Transverse colon (tissue), 4 donors: ENCODE results near the gene LAMA5. TPM values are rescaled to one million over a fixed set of nuclear protein-coding genes. Genes with fewer than 3 reads are reported as not detected.

ENCODE experiments used
- DNase-seq: peaks from one replicate; pipeline ENCODE4 v3.0.0-alpha.2; 2019
- H3K27ac ChIP-seq, 4 donors: fragments of 200-600 bp; sonication (generic); 2 replicates each; pipeline ENCODE4 v1.5.1; 2016 to 2018; ENCODE audit warnings: inconsistent platforms in 4 of 4
- H3K27me3 ChIP-seq: fragments of 200-600 bp; sonication (generic); 2 replicates; pipeline ENCODE4 v1.5.1; 2017; ENCODE audit warnings: inconsistent platforms
- H3K36me3 ChIP-seq, 4 donors: fragments of 200-600 bp; sonication (generic); 2 replicates each; pipeline ENCODE4 v1.5.1; 2017 to 2019; ENCODE audit warnings: inconsistent platforms in 4 of 4
- H3K4me1 ChIP-seq, 4 donors: fragments of 200-600 bp; sonication (generic); 2 replicates each; pipeline ENCODE4 v1.5.1; 2017 to 2020; ENCODE audit warnings: inconsistent platforms in 4 of 4
- H3K4me3 ChIP-seq, 4 donors: fragments of 200-600 bp; sonication (generic); 1 replicate in 1 of 4; 2 replicates in 3 of 4; pipeline versions ENCODE4 v1.5.1 to v1.6.1; 2017 to 2019; ENCODE audit warnings: inconsistent platforms in 4 of 4
- H3K9me3 ChIP-seq, 2 donors: fragments of 200-600 bp; sonication (generic); 2 replicates each; pipeline ENCODE4 v1.5.1; 2017 to 2019; ENCODE audit warnings: inconsistent platforms in 2 of 2
- EP300 ChIP-seq: sonication (generic); formaldehyde crosslinking; IDR thresholded peaks from one replicate; pipeline ENCODE4 v1.6.1; 2017; ENCODE audit warnings: antibody characterized with exemption, low read depth
- POLR2A ChIP-seq: fragments of 450-650 bp; IDR thresholded peaks from one replicate; pipeline ENCODE4 v1.6.1; 2016; ENCODE audit warnings: antibody characterized with exemption, mild to moderate bottlenecking, moderate library complexity
- POLR2AphosphoS5 ChIP-seq, 3 donors: sonication (generic); formaldehyde crosslinking; IDR thresholded peaks; one replicate each; pipeline ENCODE4 v1.6.1; 2016; ENCODE audit warnings: antibody characterized with exemption in 3 of 3
- WGBS, 2 donors: methylation state at CpG; one replicate each; pipeline ENCODE4 v1.1.5; 2018; ENCODE audit warnings: low coverage in 1 of 2; 5-methylcytosine and 5-hydroxymethylcytosine counted together
- in situ Hi-C, 4 donors: fragments of 200-750 bp; cut with MboI; loops; one replicate each; pipeline versions ENCODE4 v1.15.0 to v1.15.1; 2017; ENCODE audit warnings: low sequenced_read_pairs in 3 of 4, low pct_ligation_motif_present in 1 of 4, low pct_unique_long_range_greater_than_20kb in 1 of 4
- intact Hi-C: fragments of 100-400 bp; cut with DNase I; formaldehyde crosslinking; loops from one replicate; pipeline ENCODE4 v1.15.1; 2023; ENCODE audit warnings: low total_unique reads
- total RNA-seq, 4 donors: library from RNA; depleted of rRNA; stranded (reverse); fragments of >200 nt; gene quantifications; one replicate each; pipeline ENCODE4 v1.1.0, GENCODE V29; 2016
- TF ChIP-seq, protein P1 (sequence below), 5 experiments: fragments of 200-600 bp in 3 of 5; fragments of 450-650 bp in 2 of 5; sonication (generic) in 3 of 5; IDR thresholded peaks; 1 replicate in 2 of 5; 2 replicates in 3 of 5; pipeline ENCODE4 v1.5.1; 2016 to 2017; ENCODE audit warnings: antibody characterized with exemption in 5 of 5, inconsistent platforms in 3 of 5, mild to moderate bottlenecking in 2 of 5, moderate library complexity in 1 of 5

The LAMA5 gene
- total RNA-seq, 4 donors from 2014 or later, result 33.2 to 269 (median 91.3) TPM

DNA sequence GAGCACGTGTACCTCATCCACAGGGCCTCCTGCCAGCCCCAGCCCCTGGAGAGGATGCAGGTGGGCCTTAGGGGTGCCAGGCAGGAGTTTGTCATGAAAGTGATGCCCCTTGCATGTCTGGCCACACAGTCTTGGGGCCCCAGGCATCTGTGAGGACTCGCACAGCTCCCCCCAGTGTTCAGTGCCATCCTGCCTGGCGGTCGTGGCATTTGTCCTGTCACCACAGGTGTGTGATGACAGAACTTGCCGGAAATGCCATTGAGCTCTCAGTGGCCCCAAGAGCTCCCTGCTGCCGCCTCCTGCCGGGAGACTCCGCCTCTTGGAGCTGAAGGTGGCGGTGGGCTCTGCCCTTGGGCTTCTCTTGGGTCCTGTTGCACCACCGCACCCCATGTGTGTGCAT lies 94.9 kb downstream of the LAMA5 start:
- Histone ChIP-seq H3K4me3 (no peak overlapping the region), H3K9me3 (no peaks in the 10 kb centered on the region), H3K27me3 (no peaks in the 10 kb centered on the region), H3K4me1 (no peaks in the 10 kb centered on the region), H3K27ac (no peak overlapping the region), H3K36me3 (peaks cover 0 to 31% (median 10%) of the 10 kb centered on the region in 4 donors)
- TF ChIP-seq, protein P1, sequence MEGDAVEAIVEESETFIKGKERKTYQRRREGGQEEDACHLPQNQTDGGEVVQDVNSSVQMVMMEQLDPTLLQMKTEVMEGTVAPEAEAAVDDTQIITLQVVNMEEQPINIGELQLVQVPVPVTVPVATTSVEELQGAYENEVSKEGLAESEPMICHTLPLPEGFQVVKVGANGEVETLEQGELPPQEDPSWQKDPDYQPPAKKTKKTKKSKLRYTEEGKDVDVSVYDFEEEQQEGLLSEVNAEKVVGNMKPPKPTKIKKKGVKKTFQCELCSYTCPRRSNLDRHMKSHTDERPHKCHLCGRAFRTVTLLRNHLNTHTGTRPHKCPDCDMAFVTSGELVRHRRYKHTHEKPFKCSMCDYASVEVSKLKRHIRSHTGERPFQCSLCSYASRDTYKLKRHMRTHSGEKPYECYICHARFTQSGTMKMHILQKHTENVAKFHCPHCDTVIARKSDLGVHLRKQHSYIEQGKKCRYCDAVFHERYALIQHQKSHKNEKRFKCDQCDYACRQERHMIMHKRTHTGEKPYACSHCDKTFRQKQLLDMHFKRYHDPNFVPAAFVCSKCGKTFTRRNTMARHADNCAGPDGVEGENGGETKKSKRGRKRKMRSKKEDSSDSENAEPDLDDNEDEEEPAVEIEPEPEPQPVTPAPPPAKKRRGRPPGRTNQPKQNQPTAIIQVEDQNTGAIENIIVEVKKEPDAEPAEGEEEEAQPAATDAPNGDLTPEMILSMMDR (IDR thresholded peaks at IDR 0.05), result no peak
- no peak for TF ChIP-seq POLR2AphosphoS5 (IDR thresholded peaks at IDR 0.05)
- TF ChIP-seq POLR2A, result no peak
- TF ChIP-seq EP300, result no peak
- in situ Hi-C loops (no loop called here), intact Hi-C loops (no loop called here)
- WGBS, 2 donors, result 88% methylated on average over 4 of the region's 10 CpGs; no CpG with 5 or more reads in 1 of the 2 donors
- no peak for DNase-seq

DNA sequence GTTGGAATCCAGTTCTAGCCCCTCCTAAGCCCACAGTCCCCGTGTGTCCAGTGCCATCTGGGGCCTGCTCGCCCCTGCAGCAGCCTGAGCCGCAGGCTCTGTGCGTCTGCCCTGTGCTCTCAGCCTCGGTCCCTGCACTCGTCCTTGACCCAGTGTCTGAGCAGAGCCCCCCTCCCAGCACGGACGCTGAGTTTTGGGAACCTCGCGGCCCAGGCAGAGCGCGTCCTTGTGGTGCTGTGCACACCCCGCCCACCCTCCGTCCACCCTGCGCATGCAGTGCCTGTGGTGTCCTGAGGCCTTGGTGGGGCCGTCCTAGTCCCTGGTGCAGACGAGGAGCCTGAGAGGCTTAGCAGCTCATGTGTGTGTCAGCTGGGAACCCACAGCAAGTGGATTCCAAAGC lies 97.2 kb downstream of the LAMA5 start:
- H3K27ac ChIP-seq, result no peak overlapping the region
- H3K4me3 ChIP-seq, result no peak overlapping the region
- H3K36me3 ChIP-seq, result peaks cover 0 to 46% (median 14%) of the 10 kb centered on the region in 4 donors
- H3K27me3 ChIP-seq, result no peaks in the 10 kb centered on the region
- no peaks in the 10 kb centered on the region for H3K4me1 ChIP-seq
- in situ Hi-C loops (no loop called here), intact Hi-C loops (no loop called here)
- DNase-seq, result no peak
- 93 to 100% methylated on average over 1 to 16 of the region's 17 CpGs for WGBS, 2 donors
- H3K9me3 ChIP-seq, result no peaks in the 10 kb centered on the region
- no peak for TF ChIP-seq EP300
- TF ChIP-seq, protein P1 (IDR thresholded peaks at IDR 0.05), result no peak
- no peak for TF ChIP-seq POLR2AphosphoS5 (IDR thresholded peaks at IDR 0.05)
- TF ChIP-seq POLR2A, result no peak

DNA sequence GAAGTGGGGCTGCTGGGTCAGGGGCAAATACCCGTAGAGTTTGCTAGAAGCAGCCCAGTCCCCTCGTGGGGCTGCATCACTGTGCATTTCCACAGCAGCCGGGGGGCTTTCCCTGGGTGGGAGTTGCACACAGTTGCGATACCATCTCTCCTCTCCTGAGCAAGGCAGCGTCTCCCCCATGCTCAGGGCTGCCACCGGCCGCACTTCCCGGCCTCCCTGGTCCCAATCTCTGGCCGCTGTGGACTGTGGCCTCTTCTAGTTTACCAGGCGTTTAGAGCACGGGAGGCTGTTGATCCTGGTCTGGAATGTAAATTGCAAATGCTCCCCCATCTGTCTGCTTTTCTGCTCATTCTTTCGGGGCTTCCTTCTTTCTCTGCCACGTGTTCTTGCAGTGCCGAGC lies 97.7 kb downstream of the LAMA5 start:
- Histone ChIP-seq H3K4me3 (no peak overlapping the region), H3K27ac (no peak overlapping the region), H3K27me3 (no peaks in the 10 kb centered on the region), H3K36me3 (peaks cover 0 to 49% (median 16%) of the 10 kb centered on the region in 4 donors), H3K4me1 (no peaks in the 10 kb centered on the region), H3K9me3 (no peaks in the 10 kb centered on the region)
- in situ Hi-C loops (no loop called here), intact Hi-C loops (no loop called here)
- WGBS, 2 donors, result 90% methylated on average over 13 of the region's 14 CpGs; no CpG with 5 or more reads in 1 of the 2 donors
- TF ChIP-seq, protein P1 (IDR thresholded peaks at IDR 0.05), result no peak
- TF ChIP-seq POLR2A, result no peak
- no peak for TF ChIP-seq POLR2AphosphoS5 (IDR thresholded peaks at IDR 0.05)
- no peak for TF ChIP-seq EP300
- DNase-seq, result no peak

DNA sequence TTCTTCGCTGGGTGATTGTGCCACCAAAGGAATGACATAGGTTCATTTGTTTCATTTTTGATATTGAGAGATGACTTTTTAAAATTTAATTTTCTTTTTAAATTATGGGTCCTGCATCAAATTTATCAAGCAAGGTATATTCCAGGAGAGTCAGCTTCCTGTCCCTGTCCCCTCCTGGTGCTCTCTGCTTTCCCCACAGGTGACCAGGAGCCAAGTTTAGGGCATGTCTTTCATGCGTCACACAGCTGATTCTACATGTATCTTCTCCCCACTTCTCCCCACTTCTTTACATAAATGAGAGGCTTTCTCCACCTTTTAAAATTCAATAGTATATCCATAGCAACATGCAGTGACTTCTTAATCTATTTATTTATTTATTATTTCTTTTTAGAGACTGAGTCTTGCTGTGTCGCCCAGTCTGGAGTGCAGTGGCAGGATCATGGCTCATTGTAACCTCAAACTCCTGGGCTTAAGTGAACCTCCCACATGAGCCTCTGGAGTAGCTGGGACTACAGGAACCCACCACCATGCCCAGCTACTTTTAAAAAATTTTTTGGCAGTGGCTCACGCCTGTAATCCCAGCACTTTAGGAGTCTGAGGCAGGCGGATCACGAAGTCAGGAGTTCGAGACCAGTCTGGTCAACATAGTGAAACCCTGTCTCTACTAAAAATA lies 98.7 kb downstream of the LAMA5 start:
- H3K27ac ChIP-seq, result no peak overlapping the region
- H3K4me1 ChIP-seq, result no peaks in the 10 kb centered on the region
- no peak overlapping the region for H3K4me3 ChIP-seq
- H3K36me3 ChIP-seq, result peaks cover 0 to 44% (median 14%) of the 10 kb centered on the region in 4 donors
- no peak for TF ChIP-seq POLR2A
- TF ChIP-seq EP300, result no peak
- TF ChIP-seq, protein P1 (IDR thresholded peaks at IDR 0.05), result no peak
- no peak for TF ChIP-seq POLR2AphosphoS5 (IDR thresholded peaks at IDR 0.05)
- intact Hi-C loops, result no loop called here
- DNase-seq, result no peak
- no peaks in the 10 kb centered on the region for H3K9me3 ChIP-seq
- no peaks in the 10 kb centered on the region for H3K27me3 ChIP-seq
- in situ Hi-C loops, result no loop called here
- 50 to 89% methylated on average over 2 to 7 of the region's 7 CpGs for WGBS, 2 donors
